Activated gamma-delta T cell (primary cell): ENCODE data around the gene INPP5J.
"Not testable (repeated sequence)": the region's sequence is repeated elsewhere in the genome, so short reads cannot be mapped to it uniquely, and the experiment has no call there.

ENCODE experiments used
- DNase-seq: peaks from one replicate; lab custom pipeline; 2025; lab: John Stamatoyannopoulos, UW

INPP5J gene

GRCh38 chr22:31088233-31088986 is 34.4 kb upstream of the INPP5J start:
- DNase-seq = no peak

DNA sequence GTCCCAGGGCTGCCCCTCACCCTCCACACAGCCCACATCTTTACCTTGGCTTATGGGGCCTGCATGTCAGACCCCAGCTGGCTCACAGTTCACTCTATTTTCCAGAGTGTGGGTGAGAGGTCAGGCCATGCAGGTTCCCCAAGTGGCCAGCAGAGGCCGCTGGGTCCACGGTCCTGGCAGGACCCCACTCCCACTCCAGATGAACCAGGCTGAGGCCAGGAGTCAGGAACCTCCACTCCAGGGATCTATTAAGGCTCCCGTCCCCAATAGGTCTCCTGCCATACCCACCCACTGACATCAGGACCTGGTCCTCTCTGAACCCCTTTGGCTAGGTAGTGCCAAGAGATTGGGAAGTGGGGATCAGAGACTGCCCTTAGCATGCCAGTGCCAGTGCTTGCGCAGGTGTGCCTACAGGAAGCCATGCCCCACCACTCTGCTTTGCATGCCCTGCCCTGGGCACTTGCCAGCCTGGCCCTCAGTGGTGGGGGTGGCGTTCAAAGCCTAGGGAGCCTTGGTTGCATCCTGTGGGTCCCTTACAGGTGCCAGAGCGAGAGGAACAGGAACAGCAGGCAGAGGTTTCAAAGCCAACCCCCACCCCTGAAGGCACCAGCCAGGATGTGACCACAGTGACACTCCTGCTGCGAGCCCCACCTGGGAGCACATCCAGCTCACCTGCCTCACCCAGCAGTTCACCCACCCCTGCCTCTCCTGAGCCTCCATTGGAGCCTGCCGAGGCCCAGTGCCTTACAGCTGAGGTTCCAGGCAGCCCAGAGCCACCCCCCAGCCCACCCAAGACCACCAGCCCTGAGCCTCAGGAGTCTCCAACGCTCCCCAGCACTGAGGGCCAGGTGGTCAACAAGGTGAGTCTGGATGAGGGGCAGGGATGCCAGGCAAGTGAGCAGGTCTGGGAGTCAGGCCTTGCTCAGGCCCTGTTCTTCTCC is 33.3 kb upstream of the INPP5J start:
- DNase-seq = no peak

DNA sequence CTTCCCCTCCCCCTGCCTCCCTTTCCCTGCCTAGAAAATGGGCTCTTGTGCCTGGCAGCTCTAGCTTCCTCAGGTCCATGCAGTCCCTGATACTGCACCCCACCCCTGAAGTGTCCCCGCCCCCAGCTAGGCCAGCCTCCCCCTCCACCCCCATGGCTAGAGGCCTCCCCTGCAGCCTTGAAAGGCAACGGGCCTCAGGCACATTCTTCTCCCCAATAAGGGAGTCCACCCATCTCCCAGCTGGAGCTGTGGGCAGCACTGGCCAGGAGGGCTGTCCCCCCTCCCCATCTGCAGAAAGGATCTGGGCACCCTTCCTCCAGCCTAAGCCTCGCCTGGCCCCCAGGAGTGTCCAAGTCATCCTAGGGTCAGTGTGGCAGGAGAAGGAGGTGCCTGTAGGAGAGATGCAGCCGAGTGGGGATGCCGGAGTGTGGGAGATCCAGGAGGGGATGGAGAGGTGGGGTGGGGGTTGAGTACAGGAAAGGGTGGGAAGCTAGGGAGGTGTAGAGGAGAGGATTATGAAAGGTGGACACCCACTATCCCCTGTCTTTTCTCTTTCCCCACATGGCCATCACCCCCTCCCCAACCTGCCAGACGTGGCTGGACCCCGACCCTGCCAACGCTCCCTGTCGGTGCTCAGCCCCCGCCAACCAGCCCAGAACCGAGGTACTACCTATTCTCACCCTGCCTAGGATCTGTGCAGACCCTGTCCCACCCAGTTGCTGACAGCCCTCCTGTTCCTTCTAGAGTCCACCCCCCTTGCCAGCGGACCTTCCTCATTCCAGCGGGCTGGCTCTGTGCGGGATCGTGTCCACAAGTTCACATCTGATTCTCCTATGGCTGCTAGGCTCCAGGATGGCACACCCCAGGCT is 32.3 kb upstream of the INPP5J start:
- no peak for DNase-seq

DNA sequence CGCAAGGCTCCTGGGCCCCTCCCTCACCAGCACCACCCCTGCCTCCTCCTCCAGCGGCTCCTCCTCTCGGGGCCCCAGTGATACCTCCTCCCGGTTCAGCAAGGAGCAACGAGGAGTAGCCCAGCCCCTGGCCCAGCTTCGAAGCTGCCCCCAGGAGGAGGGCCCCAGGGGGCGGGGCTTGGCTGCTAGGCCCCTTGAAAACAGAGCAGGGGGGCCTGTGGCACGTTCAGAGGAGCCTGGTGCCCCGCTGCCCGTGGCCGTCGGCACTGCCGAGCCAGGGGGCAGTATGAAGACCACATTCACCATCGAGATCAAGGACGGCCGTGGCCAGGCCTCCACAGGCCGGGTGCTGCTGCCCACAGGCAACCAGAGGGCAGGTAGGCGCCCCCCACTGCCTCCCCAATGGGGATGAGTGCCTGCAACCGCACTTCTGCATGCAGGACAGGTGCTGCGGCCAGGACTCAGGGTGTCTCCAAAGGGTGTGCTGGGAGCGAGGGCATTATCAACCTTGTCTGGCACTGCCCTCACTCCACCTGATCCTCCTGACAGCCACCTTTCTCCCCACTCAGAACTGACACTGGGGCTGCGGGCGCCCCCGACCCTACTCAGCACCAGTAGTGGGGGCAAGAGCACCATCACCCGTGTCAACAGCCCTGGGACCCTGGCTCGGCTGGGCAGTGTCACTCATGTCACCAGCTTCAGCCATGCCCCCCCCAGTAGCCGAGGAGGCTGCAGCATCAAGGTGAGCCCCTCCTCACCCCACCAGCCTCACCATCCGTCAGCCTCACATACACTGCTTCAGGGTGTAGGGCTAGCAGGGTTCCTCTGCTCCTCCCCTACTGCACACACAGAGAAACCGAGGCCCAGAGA is 31.4 kb upstream of the INPP5J start:
- DNase-seq = no peak

DNA sequence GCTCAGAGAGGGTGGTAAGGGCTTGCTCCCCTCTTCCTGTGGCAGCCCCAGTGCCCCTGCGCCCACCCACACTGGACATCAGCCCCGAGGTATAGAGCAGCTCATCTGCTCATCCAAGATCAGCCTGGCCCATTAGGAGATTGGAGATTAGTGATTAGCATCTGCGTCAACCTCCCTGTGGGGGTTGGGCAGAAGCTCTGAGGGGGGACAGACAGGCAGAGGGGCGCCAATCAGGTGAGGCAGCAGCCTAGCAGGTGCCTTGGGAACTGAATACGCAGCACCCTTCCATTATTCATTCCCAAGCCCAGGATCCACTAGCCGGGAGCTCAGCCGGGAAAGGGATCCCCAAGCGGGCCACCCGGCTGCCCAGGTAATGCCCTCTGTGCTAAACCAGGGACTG is 30.6 kb upstream of the INPP5J start:
- DNase-seq = no peak

GRCh38 chr22:31093086-31093850 is 29.5 kb upstream of the INPP5J start:
- no peak for DNase-seq

DNA sequence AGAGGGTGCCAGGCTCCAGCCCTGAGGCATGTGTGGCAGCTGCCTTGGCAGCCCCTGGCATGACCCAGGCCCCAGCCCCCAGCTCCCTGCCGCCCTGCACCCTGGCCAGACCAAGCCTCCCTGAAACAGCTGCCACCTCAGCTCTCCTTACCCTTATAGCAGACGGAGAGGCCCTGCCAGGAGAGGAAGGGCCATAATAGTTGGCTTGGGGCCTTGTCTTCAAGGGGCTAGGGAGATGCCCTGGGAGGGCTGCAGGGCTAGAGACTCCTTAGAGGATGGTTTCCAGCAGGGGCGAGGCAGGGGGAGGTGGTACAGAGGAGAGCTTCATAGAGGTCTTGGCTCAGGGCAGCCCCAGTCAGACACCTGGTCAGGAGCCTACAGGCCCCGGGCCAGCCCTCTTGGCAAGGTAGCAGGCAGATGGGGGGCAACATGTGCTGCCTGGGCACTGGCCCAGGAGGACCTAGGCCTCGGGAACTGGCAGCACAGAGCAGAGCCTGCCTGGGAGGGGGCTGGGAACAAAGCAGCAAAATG is 28.7 kb upstream of the INPP5J start:
- no peak for DNase-seq

DNA sequence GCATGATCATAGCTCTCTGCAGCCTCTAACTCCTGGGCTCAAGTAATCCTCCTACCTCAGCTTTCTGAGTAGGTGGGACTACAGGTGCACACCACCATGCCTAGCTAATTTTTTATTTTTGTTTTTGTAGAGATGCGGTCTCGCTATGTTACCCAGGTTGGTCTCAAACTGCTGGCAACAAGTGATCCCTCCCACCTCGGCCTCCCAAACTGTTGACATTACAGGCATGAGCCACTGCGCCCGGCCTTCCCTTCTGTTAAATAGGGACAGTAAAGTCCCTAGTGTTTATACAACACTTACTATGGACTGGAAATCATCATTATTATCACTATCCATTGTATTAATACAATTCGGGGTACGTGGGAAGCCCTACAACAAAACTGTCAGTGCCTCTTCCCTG is 28.0 kb upstream of the INPP5J start:
- DNase-seq = no peak

- no peak for DNase-seq
These were observed 27.0 kb upstream of the INPP5J start for GRCh38 chr22:31095637-31096249.

DNA sequence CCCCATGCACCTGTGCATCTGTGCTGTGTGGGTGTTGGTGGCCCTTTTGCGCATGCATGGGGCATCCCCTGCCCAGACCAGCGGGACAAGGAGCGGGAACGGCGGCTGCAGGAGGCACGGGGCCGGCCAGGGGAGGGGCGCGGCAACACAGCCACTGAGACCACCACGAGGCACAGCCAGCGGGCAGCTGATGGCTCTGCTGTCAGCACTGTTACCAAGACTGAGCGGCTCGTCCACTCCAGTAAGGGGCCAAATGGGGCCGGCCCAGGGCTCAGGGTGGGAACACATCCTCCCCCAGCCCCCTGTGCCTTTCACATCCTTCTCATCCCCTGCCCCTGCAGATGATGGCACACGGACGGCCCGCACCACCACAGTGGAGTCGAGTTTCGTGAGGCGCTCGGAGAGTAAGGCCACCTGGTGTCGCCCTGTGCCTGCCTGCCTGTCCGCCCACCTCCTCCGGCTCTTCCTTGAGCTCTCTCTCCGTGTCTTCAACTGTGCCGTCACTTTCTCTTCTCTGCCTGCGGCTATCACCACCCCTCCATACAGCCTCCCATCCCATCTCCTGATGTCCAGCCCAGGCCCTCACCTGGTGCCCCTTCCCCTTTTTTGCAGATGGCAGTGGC is 26.0 kb upstream of the INPP5J start:
- DNase-seq = no peak

GRCh38 chr22:31097539-31097938 is 25.2 kb upstream of the INPP5J start:
- not testable (repeated sequence) for DNase-seq

- no peak for DNase-seq
These were observed 24.7 kb upstream of the INPP5J start for GRCh38 chr22:31097941-31098631.

GRCh38 chr22:31098632-31099110 is 24.1 kb upstream of the INPP5J start:
- no peak for DNase-seq

DNA sequence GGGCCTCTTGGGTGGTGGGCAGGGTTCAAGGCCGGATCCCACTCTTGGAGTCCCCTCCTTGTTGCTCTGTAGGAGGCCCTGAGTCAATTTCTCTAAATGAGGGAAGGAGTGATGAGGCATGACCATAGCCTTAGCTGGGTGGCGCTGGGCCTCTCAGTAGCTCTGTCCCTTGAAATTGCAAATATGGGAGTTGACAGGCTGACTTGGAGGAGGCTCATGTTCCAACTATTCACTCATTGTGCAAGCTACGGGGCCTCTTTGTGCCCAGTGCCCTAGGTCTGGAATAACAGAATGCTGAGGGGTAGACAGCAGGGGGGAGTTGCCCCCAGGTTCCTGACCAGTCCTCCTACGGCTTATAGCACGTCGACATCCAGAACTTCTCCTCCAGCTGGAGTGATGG is 23.4 kb upstream of the INPP5J start:
- DNase-seq = no peak

GRCh38 chr22:31099841-31100761 is 22.7 kb upstream of the INPP5J start:
- DNase-seq = no peak

- no peak for DNase-seq
These were observed 21.8 kb upstream of the INPP5J start for GRCh38 chr22:31100762-31101525.
